ENCODE results near the gene ARHGAP30.

DNA sequence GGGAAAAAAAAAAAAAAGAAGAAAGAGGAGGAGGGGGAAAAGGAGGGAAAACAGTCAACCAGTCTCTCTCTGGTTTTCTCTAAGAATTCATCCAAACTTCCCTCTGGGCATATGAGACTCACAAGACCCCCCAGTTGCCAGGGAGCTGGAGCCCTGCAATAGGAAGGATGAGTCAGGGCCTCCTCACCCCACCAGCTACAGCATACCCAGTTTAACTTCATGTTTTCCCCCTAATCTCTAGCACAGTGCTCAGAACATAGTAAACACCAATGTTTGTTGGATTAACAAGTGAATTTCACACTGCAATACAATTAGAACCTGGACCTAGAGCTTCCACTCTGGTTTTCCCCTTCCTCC lies 56.6 kb downstream of the ARHGAP30 start:
- TF ChIP-seq, protein P1, sequence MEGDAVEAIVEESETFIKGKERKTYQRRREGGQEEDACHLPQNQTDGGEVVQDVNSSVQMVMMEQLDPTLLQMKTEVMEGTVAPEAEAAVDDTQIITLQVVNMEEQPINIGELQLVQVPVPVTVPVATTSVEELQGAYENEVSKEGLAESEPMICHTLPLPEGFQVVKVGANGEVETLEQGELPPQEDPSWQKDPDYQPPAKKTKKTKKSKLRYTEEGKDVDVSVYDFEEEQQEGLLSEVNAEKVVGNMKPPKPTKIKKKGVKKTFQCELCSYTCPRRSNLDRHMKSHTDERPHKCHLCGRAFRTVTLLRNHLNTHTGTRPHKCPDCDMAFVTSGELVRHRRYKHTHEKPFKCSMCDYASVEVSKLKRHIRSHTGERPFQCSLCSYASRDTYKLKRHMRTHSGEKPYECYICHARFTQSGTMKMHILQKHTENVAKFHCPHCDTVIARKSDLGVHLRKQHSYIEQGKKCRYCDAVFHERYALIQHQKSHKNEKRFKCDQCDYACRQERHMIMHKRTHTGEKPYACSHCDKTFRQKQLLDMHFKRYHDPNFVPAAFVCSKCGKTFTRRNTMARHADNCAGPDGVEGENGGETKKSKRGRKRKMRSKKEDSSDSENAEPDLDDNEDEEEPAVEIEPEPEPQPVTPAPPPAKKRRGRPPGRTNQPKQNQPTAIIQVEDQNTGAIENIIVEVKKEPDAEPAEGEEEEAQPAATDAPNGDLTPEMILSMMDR (IDR thresholded peaks at IDR 0.05), result no peak
- TF ChIP-seq, protein P2, sequence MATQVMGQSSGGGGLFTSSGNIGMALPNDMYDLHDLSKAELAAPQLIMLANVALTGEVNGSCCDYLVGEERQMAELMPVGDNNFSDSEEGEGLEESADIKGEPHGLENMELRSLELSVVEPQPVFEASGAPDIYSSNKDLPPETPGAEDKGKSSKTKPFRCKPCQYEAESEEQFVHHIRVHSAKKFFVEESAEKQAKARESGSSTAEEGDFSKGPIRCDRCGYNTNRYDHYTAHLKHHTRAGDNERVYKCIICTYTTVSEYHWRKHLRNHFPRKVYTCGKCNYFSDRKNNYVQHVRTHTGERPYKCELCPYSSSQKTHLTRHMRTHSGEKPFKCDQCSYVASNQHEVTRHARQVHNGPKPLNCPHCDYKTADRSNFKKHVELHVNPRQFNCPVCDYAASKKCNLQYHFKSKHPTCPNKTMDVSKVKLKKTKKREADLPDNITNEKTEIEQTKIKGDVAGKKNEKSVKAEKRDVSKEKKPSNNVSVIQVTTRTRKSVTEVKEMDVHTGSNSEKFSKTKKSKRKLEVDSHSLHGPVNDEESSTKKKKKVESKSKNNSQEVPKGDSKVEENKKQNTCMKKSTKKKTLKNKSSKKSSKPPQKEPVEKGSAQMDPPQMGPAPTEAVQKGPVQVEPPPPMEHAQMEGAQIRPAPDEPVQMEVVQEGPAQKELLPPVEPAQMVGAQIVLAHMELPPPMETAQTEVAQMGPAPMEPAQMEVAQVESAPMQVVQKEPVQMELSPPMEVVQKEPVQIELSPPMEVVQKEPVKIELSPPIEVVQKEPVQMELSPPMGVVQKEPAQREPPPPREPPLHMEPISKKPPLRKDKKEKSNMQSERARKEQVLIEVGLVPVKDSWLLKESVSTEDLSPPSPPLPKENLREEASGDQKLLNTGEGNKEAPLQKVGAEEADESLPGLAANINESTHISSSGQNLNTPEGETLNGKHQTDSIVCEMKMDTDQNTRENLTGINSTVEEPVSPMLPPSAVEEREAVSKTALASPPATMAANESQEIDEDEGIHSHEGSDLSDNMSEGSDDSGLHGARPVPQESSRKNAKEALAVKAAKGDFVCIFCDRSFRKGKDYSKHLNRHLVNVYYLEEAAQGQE (IDR thresholded peaks at IDR 0.05; ENCODE audit: insufficient read depth in 1 of 2, low read depth in 2 of 2, low read length in 1 of 2), result no peak
- TF ChIP-seq POLR2AphosphoS5 (IDR thresholded peaks at IDR 0.05; ENCODE audit: low read depth, low read length), result no peak
- TF ChIP-seq SIN3A (IDR thresholded peaks at IDR 0.05; ENCODE audit: borderline replicate concordance, insufficient read depth, low read depth, low read length), result no peak

Measured in Panc1 (cell line).